WTC11 (cell line): ENCODE data around the gene SUCLG2. TPM values are rescaled to one million over a fixed set of nuclear protein-coding genes. Genes with fewer than 3 reads are reported as not detected.
"Not testable (repeated sequence)": the region's sequence is repeated elsewhere in the genome, so short reads cannot be mapped to it uniquely, and the experiment has no call there.

Experiments
- ATAC-seq: fragments of 200-7000 bp; cut with Tn5 transposase; 2 replicates; pipeline ENCODE4 v1.10.0; 2021; ENCODE audit warnings: mild to moderate bottlenecking, moderate library complexity
- CTCF ChIA-PET: fragments of 300-600 bp; sonication (Branson Sonifier 250); formaldehyde crosslinking; loops from one replicate; lab custom pipeline; 2021; ENCODE audit warnings: antibody characterized with exemption; lab: Charles Lee
- POLR2A ChIA-PET: fragments of 350-600 bp; sonication (Branson Sonifier 250); formaldehyde crosslinking; loops from one replicate; lab custom pipeline; 2021; ENCODE audit warnings: antibody characterized with exemption; lab: Charles Lee
- DNase-seq: peaks from one replicate; pipeline ENCODE4 v3.0.0; 2021; ENCODE audit warnings: low spot score
- H3K27ac Mint-ChIP-seq: 2 replicates; pipeline ENCODE4 v1.8.0; 2021; ENCODE audit warnings: mixed read lengths
- H3K27me3 Mint-ChIP-seq: 2 replicates; pipeline ENCODE4 v1.8.0; 2021; ENCODE audit warnings: low read depth, mild to moderate bottlenecking, moderate library complexity, mixed read lengths
- H3K36me3 Mint-ChIP-seq: 2 replicates; pipeline ENCODE4 v1.8.0; 2021; ENCODE audit warnings: mixed read lengths
- H3K4me1 Mint-ChIP-seq: 2 replicates; pipeline ENCODE4 v1.8.0; 2022; ENCODE audit warnings: mixed read lengths
- H3K4me3 Mint-ChIP-seq: 2 replicates; pipeline ENCODE4 v1.8.0; 2021; ENCODE audit warnings: mild to moderate bottlenecking, moderate library complexity, mixed read lengths
- H3K9me3 Mint-ChIP-seq: 2 replicates; pipeline ENCODE4 v1.8.0; 2021; ENCODE audit warnings: mixed read lengths
- ARID4B ChIP-seq: sonication (generic); formaldehyde crosslinking; IDR thresholded peaks from 2 replicates; pipeline ENCODE4 v1.8.0; 2023; ENCODE audit warnings: missing genetic modification reagents, mild to moderate bottlenecking, borderline replicate concordance
- CREB1 ChIP-seq: sonication (generic); formaldehyde crosslinking; IDR thresholded peaks from 2 replicates; pipeline ENCODE4 v1.8.0; 2023; ENCODE audit warnings: mild to moderate bottlenecking, missing genetic modification reagents
- CREM ChIP-seq: sonication (generic); formaldehyde crosslinking; IDR thresholded peaks from 2 replicates; pipeline ENCODE4 v1.8.1; 2022; ENCODE audit warnings: mild to moderate bottlenecking, missing genetic modification reagents, moderate library complexity
- ELF4 ChIP-seq: sonication (generic); formaldehyde crosslinking; IDR thresholded peaks from 2 replicates; pipeline ENCODE4 v1.8.1; 2022; ENCODE audit warnings: low read depth, mild to moderate bottlenecking, moderate library complexity, missing genetic modification reagents
- FOXK1 ChIP-seq: sonication (generic); formaldehyde crosslinking; IDR thresholded peaks from 2 replicates; pipeline ENCODE4 v1.8.0; 2022; ENCODE audit warnings: mild to moderate bottlenecking, moderate library complexity, missing genetic modification reagents
- GRHL2 ChIP-seq: fragments of 250-450 bp; sonication (Bioruptor Pico); IDR thresholded peaks from 2 replicates; pipeline ENCODE4 v1.8.0; 2022; ENCODE audit warnings: mild to moderate bottlenecking, moderate library complexity; ENCODE audit not compliant: insufficient replicate concordance, severe bottlenecking
- GTF2I ChIP-seq: fragments of 250-450 bp; sonication (Bioruptor Pico); conservative IDR thresholded peaks from 2 replicates; pipeline ENCODE4 v1.4.0; 2021; ENCODE audit warnings: mild to moderate bottlenecking
- JAZF1 ChIP-seq: fragments of 250-450 bp; sonication (Bioruptor Pico); IDR thresholded peaks from 2 replicates; pipeline ENCODE4 v1.9.0; 2021; ENCODE audit warnings: moderate library complexity, mild to moderate bottlenecking, inconsistent platforms
- JUN ChIP-seq: sonication (generic); formaldehyde crosslinking; IDR thresholded peaks from 2 replicates; pipeline ENCODE4 v1.8.0; 2023; ENCODE audit warnings: mild to moderate bottlenecking, missing genetic modification reagents
- KAT7 ChIP-seq: sonication (generic); formaldehyde crosslinking; IDR thresholded peaks from 2 replicates; pipeline ENCODE4 v1.8.1; 2023; ENCODE audit warnings: missing genetic modification reagents, mild to moderate bottlenecking, borderline replicate concordance
- MYBL2 ChIP-seq: sonication (generic); formaldehyde crosslinking; IDR thresholded peaks from 2 replicates; pipeline ENCODE4 v1.8.1; 2023; ENCODE audit warnings: mild to moderate bottlenecking, moderate library complexity, missing genetic modification reagents
- NFATC4 ChIP-seq: fragments of 250-450 bp; sonication (Bioruptor Pico); IDR thresholded peaks from 2 replicates; pipeline ENCODE4 v1.9.0; 2021; ENCODE audit warnings: mild to moderate bottlenecking
- NFE2L1 ChIP-seq: sonication (generic); formaldehyde crosslinking; IDR thresholded peaks from 2 replicates; pipeline ENCODE4 v1.8.1; 2023; ENCODE audit warnings: missing genetic modification reagents
- NR3C1 ChIP-seq: sonication (generic); formaldehyde crosslinking; conservative IDR thresholded peaks from 2 replicates; pipeline ENCODE4 v1.8.1; 2023; ENCODE audit warnings: low read depth, mild to moderate bottlenecking, missing genetic modification reagents
- PREB ChIP-seq: sonication (generic); formaldehyde crosslinking; IDR thresholded peaks from 2 replicates; pipeline ENCODE4 v1.8.1; 2022; ENCODE audit warnings: mild to moderate bottlenecking, missing genetic modification reagents, moderate library complexity, borderline replicate concordance
- RORB ChIP-seq: fragments of 250-450 bp; sonication (Bioruptor Pico); IDR thresholded peaks from 2 replicates; pipeline ENCODE4 v1.9.0; 2021; ENCODE audit warnings: mild to moderate bottlenecking
- SMAD3 ChIP-seq: sonication (generic); formaldehyde crosslinking; IDR thresholded peaks from 2 replicates; pipeline ENCODE4 v1.8.0; 2022; ENCODE audit warnings: missing genetic modification reagents, mild to moderate bottlenecking, borderline replicate concordance
- STAT6 ChIP-seq: sonication (generic); formaldehyde crosslinking; conservative IDR thresholded peaks from 2 replicates; pipeline ENCODE4 v1.8.1; 2023; ENCODE audit warnings: mild to moderate bottlenecking, low read depth, missing genetic modification reagents, moderate library complexity
- TCF7 ChIP-seq: sonication (generic); formaldehyde crosslinking; IDR thresholded peaks from 2 replicates; pipeline ENCODE4 v1.8.0; 2022; ENCODE audit warnings: mild to moderate bottlenecking, low read depth, missing genetic modification reagents, moderate library complexity
- TEAD4 ChIP-seq: sonication (generic); formaldehyde crosslinking; IDR thresholded peaks from 2 replicates; pipeline ENCODE4 v1.8.0; 2022; ENCODE audit warnings: mild to moderate bottlenecking, missing genetic modification reagents
- USF2 ChIP-seq: sonication (generic); formaldehyde crosslinking; IDR thresholded peaks from 2 replicates; pipeline ENCODE4 v1.8.1; 2023; ENCODE audit warnings: mild to moderate bottlenecking, missing genetic modification reagents, moderate library complexity
- ZNF138 ChIP-seq: sonication (generic); formaldehyde crosslinking; conservative IDR thresholded peaks from 2 replicates; pipeline ENCODE4 v1.8.1; 2022; ENCODE audit warnings: mild to moderate bottlenecking, moderate library complexity, missing genetic modification reagents
- ZNF396 ChIP-seq: fragments of 250-450 bp; sonication (Bioruptor Pico); IDR thresholded peaks from 2 replicates; pipeline ENCODE4 v1.8.0; 2021; ENCODE audit warnings: mild to moderate bottlenecking, moderate library complexity, borderline replicate concordance
- total RNA-seq: library from RNA; stranded (reverse); gene quantifications from 3 replicates; pipeline ENCODE4 v1.2.3, GENCODE V29; 2021
- TF ChIP-seq, protein P1 (sequence below): sonication (generic); formaldehyde crosslinking; IDR thresholded peaks from 2 replicates; pipeline ENCODE4 v1.8.1; 2022; ENCODE audit warnings: missing genetic modification reagents, borderline replicate concordance

Gene SUCLG2
- total RNA-seq, 1 experiment from 2014 or later: 39.7 TPM

DNA sequence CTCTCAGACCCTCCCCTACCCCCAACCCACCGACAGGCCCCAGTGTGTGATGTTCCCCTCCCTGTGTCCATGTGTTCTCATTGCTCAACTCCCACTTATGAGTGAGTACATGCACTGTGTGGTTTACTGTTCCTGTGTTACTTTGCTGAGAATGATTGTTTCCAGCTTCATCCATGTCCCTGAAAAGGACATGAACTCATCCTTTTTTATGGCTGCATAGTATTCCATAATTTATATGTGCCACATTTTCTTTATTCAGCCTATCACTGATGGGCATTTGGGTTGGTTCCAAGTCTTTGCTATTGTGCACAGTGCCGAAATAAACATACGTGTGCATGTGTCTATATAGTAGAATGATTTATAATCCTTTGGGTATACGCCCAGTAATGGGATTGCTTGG is 117.2 kb downstream of the SUCLG2 start:
- Mint-ChIP-seq H3K9me3 (peaks cover 17% of the 10 kb centered on the region), H3K4me1 (peaks cover 13% of the 10 kb centered on the region)
- H3K27me3 Mint-ChIP-seq, POLR2A ChIA-PET, H3K4me3 Mint-ChIP-seq, H3K27ac Mint-ChIP-seq, H3K36me3 Mint-ChIP-seq, ATAC-seq, CTCF ChIA-PET, DNase-seq: not testable (repeated sequence)

DNA sequence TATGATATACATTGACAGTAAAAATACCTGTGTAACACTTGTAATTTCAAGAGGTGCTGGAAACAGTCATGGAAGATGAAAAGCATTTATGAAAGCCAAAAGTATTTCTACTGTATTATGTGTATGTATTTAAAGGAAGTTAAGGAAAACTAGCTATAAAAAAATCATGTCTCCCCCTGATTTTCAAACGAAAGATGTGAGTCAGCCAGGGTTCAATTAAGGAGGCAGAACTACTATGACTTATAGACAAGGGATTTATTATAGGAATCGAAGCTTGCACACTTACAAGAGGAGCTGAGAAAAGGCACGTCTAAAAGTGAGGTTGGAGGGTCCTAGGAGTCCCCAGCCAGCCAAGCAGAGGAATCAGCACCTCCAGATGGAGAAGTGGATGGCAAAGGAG is 119.4 kb downstream of the SUCLG2 start:
- TF ChIP-seq MYBL2: no peak
- no peak for TF ChIP-seq NFE2L1 (CRISPR knock-in tag)
- TF ChIP-seq TEAD4: no peak
- no peak for TF ChIP-seq ZNF138 (CRISPR knock-in tag)
- no peak for TF ChIP-seq JUN (CRISPR knock-in tag)
- no peak for TF ChIP-seq SMAD3 (CRISPR knock-in tag)
- TF ChIP-seq FOXK1 (CRISPR knock-in tag): no peak
- POLR2A ChIA-PET: no interaction called here
- peak overlapping the region; percentile 21; the same call in 1 of the 2 replicates for H3K27ac Mint-ChIP-seq
- CTCF ChIA-PET: no interaction called here
- no peak for DNase-seq
- H3K9me3 Mint-ChIP-seq: peaks cover 17% of the 10 kb centered on the region
- no peaks in the 10 kb centered on the region for H3K27me3 Mint-ChIP-seq
- peaks cover 11% of the 10 kb centered on the region for H3K4me1 Mint-ChIP-seq
- H3K4me3 Mint-ChIP-seq: no peak overlapping the region
- ATAC-seq: no peak
- H3K36me3 Mint-ChIP-seq: 0 out of 2 replicates have a peak, but pooled peaks cover 3% of the 10 kb centered on the region

GRCh38 chr3:67534594-67534993 is 119.8 kb downstream of the SUCLG2 start:
- Mint-ChIP-seq H3K27ac (no peak overlapping the region), H3K4me3 (no peak overlapping the region), H3K36me3 (0 out of 2 replicates have a peak, but pooled peaks cover 3% of the 10 kb centered on the region), H3K27me3 (no peaks in the 10 kb centered on the region), H3K4me1 (peaks cover 10% of the 10 kb centered on the region), H3K9me3 (peaks cover 17% of the 10 kb centered on the region)
- no peak for DNase-seq
- ChIA-PET POLR2A (no interaction called here), CTCF (no interaction called here)
- ATAC-seq: no peak
- TF ChIP-seq ELF4 (CRISPR knock-in tag) (no peak), ZNF396 (no peak), KAT7 (CRISPR knock-in tag) (no peak), USF2 (CRISPR knock-in tag) (no peak), ARID4B (CRISPR knock-in tag) (no peak), STAT6 (CRISPR knock-in tag) (no peak), NFATC4 (CRISPR knock-in tag) (no peak), GTF2I (CRISPR knock-in tag) (no peak), RORB (CRISPR knock-in tag) (no peak), NR3C1 (CRISPR knock-in tag) (no peak), TCF7 (CRISPR knock-in tag) (no peak), CREB1 (CRISPR knock-in tag) (no peak), GRHL2 (CRISPR knock-in tag) (no peak), PREB (CRISPR knock-in tag) (no peak), JAZF1 (CRISPR knock-in tag) (no peak), CREM (CRISPR knock-in tag) (no peak)
- TF ChIP-seq, protein P1, sequence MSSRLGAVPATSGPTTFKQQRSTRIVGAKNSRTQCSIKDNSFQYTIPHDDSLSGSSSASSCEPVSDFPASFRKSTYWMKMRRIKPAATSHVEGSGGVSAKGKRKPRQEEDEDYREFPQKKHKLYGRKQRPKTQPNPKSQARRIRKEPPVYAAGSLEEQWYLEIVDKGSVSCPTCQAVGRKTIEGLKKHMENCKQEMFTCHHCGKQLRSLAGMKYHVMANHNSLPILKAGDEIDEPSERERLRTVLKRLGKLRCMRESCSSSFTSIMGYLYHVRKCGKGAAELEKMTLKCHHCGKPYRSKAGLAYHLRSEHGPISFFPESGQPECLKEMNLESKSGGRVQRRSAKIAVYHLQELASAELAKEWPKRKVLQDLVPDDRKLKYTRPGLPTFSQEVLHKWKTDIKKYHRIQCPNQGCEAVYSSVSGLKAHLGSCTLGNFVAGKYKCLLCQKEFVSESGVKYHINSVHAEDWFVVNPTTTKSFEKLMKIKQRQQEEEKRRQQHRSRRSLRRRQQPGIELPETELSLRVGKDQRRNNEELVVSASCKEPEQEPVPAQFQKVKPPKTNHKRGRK (CRISPR knock-in tag): no peak
